ENCODE data around the gene GPR142.

Gene GPR142

GRCh38 chr17:74325376-74325742 lies 41.9 kb upstream of the GPR142 start:
- ATAC-seq, result no peak
- no peak for TF ChIP-seq ESRRG (CRISPR knock-in tag; IDR thresholded peaks at IDR 0.05)
- TF ChIP-seq ZNF8 (CRISPR knock-in tag; IDR thresholded peaks at IDR 0.05), result no peak
- no peak for TF ChIP-seq TSHZ2 (CRISPR knock-in tag; IDR thresholded peaks at IDR 0.05)
- no peak for TF ChIP-seq BACH2 (CRISPR knock-in tag; IDR thresholded peaks at IDR 0.05; ENCODE audit: borderline replicate concordance)
- TF ChIP-seq OSR1 (CRISPR knock-in tag; IDR thresholded peaks at IDR 0.05), result no peak
- TF ChIP-seq CSRNP3 (CRISPR knock-in tag; IDR thresholded peaks at IDR 0.05), result no peak
- no peak for TF ChIP-seq GLIS3 (CRISPR knock-in tag; IDR thresholded peaks at IDR 0.05)
- no peak for TF ChIP-seq SNAI2 (CRISPR knock-in tag; IDR thresholded peaks at IDR 0.05)
- TF ChIP-seq RARB (CRISPR knock-in tag; IDR thresholded peaks at IDR 0.05), result no peak
- TF ChIP-seq POU6F1 (CRISPR knock-in tag; IDR thresholded peaks at IDR 0.05; ENCODE audit: borderline replicate concordance, low read depth), result no peak

GRCh38 chr17:74325743-74326379 lies 41.4 kb upstream of the GPR142 start, which contains the start of gene KIF19:
Gene KIF19, plus strand, starts transcription at chr17:74326226. Its CDS starts 124 bp downstream, at chr17:74326350.
- ATAC-seq, result no peak; the same call in 2 of the 3 replicates
- TF ChIP-seq ESRRG (CRISPR knock-in tag; IDR thresholded peaks at IDR 0.05) (no peak), OSR1 (CRISPR knock-in tag; IDR thresholded peaks at IDR 0.05) (no peak), POU6F1 (CRISPR knock-in tag; IDR thresholded peaks at IDR 0.05; ENCODE audit: borderline replicate concordance, low read depth) (no peak)

GRCh38 chr17:74326506-74326905 lies 40.8 kb upstream of the GPR142 start:
- TF ChIP-seq SNAI2 (CRISPR knock-in tag; IDR thresholded peaks at IDR 0.05) (no peak), CSDC2 (CRISPR knock-in tag; IDR thresholded peaks at IDR 0.05) (no peak), ESRRG (CRISPR knock-in tag; IDR thresholded peaks at IDR 0.05) (no peak), RARB (CRISPR knock-in tag; IDR thresholded peaks at IDR 0.05) (no peak), GLIS3 (CRISPR knock-in tag; IDR thresholded peaks at IDR 0.05) (no peak), CSRNP3 (CRISPR knock-in tag; IDR thresholded peaks at IDR 0.05) (no peak), PPARA (CRISPR knock-in tag; IDR thresholded peaks at IDR 0.05; ENCODE audit: borderline replicate concordance) (no peak), TCF4 (CRISPR knock-in tag; IDR thresholded peaks at IDR 0.05; ENCODE audit: borderline replicate concordance) (no peak), ZFP3 (CRISPR knock-in tag; IDR thresholded peaks at IDR 0.05) (no peak), ZNF565 (CRISPR knock-in tag; conservative IDR thresholded peaks at IDR 0.05; ENCODE audit: low read depth) (no peak), TOX (CRISPR knock-in tag; IDR thresholded peaks at IDR 0.05; ENCODE audit: borderline replicate concordance) (no peak), ZC3H10 (CRISPR knock-in tag; IDR thresholded peaks at IDR 0.05) (no peak), CREB5 (CRISPR knock-in tag; IDR thresholded peaks at IDR 0.05; ENCODE audit: low read depth) (no peak), BACH2 (CRISPR knock-in tag; IDR thresholded peaks at IDR 0.05; ENCODE audit: borderline replicate concordance) (no peak)
- ATAC-seq, result no peak
